ENCODE results near the gene CST8. TPM values are rescaled to one million over a fixed set of nuclear protein-coding genes. Genes with fewer than 3 reads are reported as not detected.

The CST8 gene
- total and polyA plus RNA-seq, 2 experiments from 2014 or later: not detected

GRCh38 chr20:23477223-23477622, 13.7 kb upstream of the CST8 start (continued):
- no peak for TF ChIP-seq ETS1 (IDR thresholded peaks at IDR 0.05)
- TF ChIP-seq, protein P1, sequence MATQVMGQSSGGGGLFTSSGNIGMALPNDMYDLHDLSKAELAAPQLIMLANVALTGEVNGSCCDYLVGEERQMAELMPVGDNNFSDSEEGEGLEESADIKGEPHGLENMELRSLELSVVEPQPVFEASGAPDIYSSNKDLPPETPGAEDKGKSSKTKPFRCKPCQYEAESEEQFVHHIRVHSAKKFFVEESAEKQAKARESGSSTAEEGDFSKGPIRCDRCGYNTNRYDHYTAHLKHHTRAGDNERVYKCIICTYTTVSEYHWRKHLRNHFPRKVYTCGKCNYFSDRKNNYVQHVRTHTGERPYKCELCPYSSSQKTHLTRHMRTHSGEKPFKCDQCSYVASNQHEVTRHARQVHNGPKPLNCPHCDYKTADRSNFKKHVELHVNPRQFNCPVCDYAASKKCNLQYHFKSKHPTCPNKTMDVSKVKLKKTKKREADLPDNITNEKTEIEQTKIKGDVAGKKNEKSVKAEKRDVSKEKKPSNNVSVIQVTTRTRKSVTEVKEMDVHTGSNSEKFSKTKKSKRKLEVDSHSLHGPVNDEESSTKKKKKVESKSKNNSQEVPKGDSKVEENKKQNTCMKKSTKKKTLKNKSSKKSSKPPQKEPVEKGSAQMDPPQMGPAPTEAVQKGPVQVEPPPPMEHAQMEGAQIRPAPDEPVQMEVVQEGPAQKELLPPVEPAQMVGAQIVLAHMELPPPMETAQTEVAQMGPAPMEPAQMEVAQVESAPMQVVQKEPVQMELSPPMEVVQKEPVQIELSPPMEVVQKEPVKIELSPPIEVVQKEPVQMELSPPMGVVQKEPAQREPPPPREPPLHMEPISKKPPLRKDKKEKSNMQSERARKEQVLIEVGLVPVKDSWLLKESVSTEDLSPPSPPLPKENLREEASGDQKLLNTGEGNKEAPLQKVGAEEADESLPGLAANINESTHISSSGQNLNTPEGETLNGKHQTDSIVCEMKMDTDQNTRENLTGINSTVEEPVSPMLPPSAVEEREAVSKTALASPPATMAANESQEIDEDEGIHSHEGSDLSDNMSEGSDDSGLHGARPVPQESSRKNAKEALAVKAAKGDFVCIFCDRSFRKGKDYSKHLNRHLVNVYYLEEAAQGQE (IDR thresholded peaks at IDR 0.05; ENCODE audit: unreplicated experiment): no peak
- no peak for TF ChIP-seq EZH2 (IDR thresholded peaks at IDR 0.05; ENCODE audit: low read depth, unreplicated experiment)
- no peak for TF ChIP-seq JUNB (IDR thresholded peaks at IDR 0.05; ENCODE audit: unreplicated experiment)
- no peak for TF ChIP-seq POLR2AphosphoS5 (IDR thresholded peaks at IDR 0.05; ENCODE audit: low read depth)
- no peak for TF ChIP-seq ZNF331 (CRISPR knock-in tag; IDR thresholded peaks at IDR 0.05; ENCODE audit: low read depth)
- no peak for TF ChIP-seq STAT1 (IDR thresholded peaks at IDR 0.05; ENCODE audit: unreplicated experiment)

GRCh38 chr20:23479043-23479442, 11.9 kb upstream of the CST8 start:
- ATAC-seq: no peak
- no peak for TF ChIP-seq ETS1 (IDR thresholded peaks at IDR 0.05)

DNA sequence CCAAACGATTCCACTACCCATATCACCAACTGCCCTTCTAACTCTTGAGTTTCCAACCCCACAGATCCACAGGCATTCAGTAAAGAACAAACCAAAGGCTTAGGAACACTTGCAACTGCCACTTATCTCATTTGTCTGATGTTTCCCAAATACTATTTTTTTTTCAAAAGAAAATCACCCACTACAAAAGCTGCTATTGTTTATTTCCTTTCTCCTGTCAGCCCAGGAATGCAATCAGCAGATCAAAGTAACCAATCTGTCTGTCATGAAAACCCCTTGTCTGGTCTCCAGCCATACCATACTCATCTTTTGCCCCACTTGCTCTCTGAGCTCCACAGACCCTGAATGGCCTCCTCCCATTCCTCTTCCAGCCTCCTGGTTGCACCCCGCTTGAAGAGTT, 8.8 kb upstream of the CST8 start:
- peaks cover 14% of the 10 kb centered on the region for H3K4me1 Mint-ChIP-seq
- Histone ChIP-seq H3F3A (replicated peaks; ENCODE audit: low read depth) (no peaks in the 10 kb centered on the region), H3K79me2 (replicated peaks; ENCODE audit: insufficient read depth) (no peaks in the 10 kb centered on the region), H3K4me1 (ENCODE audit: insufficient read depth) (peaks cover 4% of the 10 kb centered on the region; the same call in 1 of the 2 replicates), H3K9me2 (ENCODE audit: insufficient read depth) (peaks cover 9% of the 10 kb centered on the region; the same call in 1 of the 2 replicates), H3K4me2 (no peak overlapping the region), H4K20me1 (replicated peaks; ENCODE audit: insufficient read depth) (no peaks in the 10 kb centered on the region), H3K27ac (ENCODE audit: low read depth) (no peak overlapping the region), H3K4me3 (no peak overlapping the region), H2AFZ (no peak overlapping the region), H3K27me3 (ENCODE audit: insufficient read depth) (no peaks in the 10 kb centered on the region), H3K36me3 (ENCODE audit: insufficient read depth) (peaks cover 5% of the 10 kb centered on the region; the same call in 1 of the 2 replicates)
- no peak overlapping the region for H3K4me3 Mint-ChIP-seq
- H3K9me3 Mint-ChIP-seq: peaks cover 8% of the 10 kb centered on the region; the same call in 1 of the 3 replicates
- no peaks in the 10 kb centered on the region; the same call in 2 of the 3 replicates for H3K36me3 Mint-ChIP-seq (ENCODE audit: low read depth)
- ATAC-seq (no peak), DNase-seq (ENCODE audit: low spot score) (no peak)
- H3K27me3 Mint-ChIP-seq (ENCODE audit: insufficient read depth, low read depth, poor library complexity): peaks cover 4% of the 10 kb centered on the region
- H3K27ac Mint-ChIP-seq: no peak overlapping the region
- no peak for TF ChIP-seq STAT1 (IDR thresholded peaks at IDR 0.05; ENCODE audit: unreplicated experiment)

More at GRCh38 chr20:23479043-23479442, 11.9 kb upstream of the CST8 start:
- H3K27me3 Mint-ChIP-seq (ENCODE audit: insufficient read depth, low read depth, poor library complexity): no peaks in the 10 kb centered on the region
- Histone ChIP-seq H3K79me2 (replicated peaks; ENCODE audit: insufficient read depth) (no peaks in the 10 kb centered on the region), H3K4me2 (no peak overlapping the region), H3K27ac (ENCODE audit: low read depth) (no peak overlapping the region), H2AFZ (no peak overlapping the region), H3K4me1 (ENCODE audit: insufficient read depth) (peaks cover 9% of the 10 kb centered on the region), H4K20me1 (replicated peaks; ENCODE audit: insufficient read depth) (no peaks in the 10 kb centered on the region), H3K36me3 (ENCODE audit: insufficient read depth) (peaks cover 5% of the 10 kb centered on the region; the same call in 1 of the 2 replicates), H3K27me3 (ENCODE audit: insufficient read depth) (no peaks in the 10 kb centered on the region), H3K9me2 (ENCODE audit: insufficient read depth) (no peaks in the 10 kb centered on the region; the same call in 1 of the 2 replicates), H3K4me3 (no peak overlapping the region), H3F3A (replicated peaks; ENCODE audit: low read depth) (no peaks in the 10 kb centered on the region)
- H3K27ac Mint-ChIP-seq: no peak overlapping the region
- H3K4me3 Mint-ChIP-seq: no peak overlapping the region
- H3K36me3 Mint-ChIP-seq (ENCODE audit: low read depth): no peaks in the 10 kb centered on the region; the same call in 2 of the 3 replicates
- peaks cover 8% of the 10 kb centered on the region; the same call in 1 of the 3 replicates for H3K9me3 Mint-ChIP-seq
- DNase-seq (ENCODE audit: low spot score): no peak
- H3K4me1 Mint-ChIP-seq: peaks cover 8% of the 10 kb centered on the region

Data from GM23338 (cell line).